Measurements from ENCODE around the gene TMEM184A.

The TMEM184A gene

GRCh38 chr7:1555813-1556543 is at the start of gene TMEM184A:
TSS of gene TMEM184A (minus strand) at chr7:1556205. CDS start at chr7:1555484, 721 bp downstream.
- DNase-seq, result peak; percentile 36

- no peak for DNase-seq
Measured at GRCh38 chr7:1604383-1604782, 48.4 kb upstream of the TMEM184A start.

DNA sequence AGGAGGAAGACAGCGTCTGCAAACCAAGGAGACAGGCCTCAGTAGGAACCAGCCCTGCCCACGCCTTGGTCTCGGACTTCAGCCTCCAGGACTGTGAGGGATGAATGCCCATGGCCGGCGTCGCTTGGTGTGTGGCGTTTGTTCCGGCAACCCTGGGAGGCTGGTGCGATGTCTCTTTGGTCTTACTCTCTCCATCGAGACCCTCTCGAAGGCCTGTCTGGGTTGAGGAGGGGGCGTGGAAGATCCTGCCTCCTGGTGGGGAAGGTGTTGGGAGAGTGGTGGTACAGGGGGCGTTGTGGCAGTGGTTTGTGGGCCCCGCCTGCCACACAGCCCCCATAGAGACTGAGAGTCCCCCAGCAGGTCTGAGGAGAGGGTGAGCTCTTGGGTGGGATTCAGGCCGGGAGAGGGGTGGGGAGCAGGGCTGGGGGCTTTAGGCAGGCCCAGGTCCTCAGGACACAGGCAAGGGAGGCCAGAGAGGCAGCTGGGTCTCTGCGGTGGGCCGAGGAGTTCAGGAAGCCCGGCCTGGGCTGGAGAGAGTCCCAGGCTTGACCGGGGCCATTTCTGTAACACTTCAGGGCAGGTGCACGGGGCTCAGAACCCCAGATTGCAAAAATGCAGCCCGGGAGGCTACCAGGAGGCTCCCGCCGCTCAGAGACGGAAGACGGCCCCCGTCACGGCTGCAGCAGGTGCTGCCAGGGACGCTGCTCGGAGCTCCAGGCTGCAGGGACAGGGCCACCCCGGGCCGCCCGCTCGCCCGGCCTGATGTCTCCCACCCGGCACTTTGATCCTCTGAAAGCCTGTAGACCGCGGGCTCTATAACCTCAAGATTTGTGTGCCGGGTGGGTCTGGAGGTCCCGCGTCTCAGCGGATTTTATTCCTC is 47.6 kb upstream of the TMEM184A start:
- DNase-seq, result no peak

GRCh38 chr7:1602386-1602785 is 46.4 kb upstream of the TMEM184A start:
- no peak for DNase-seq

GRCh38 chr7:1601956-1602355 is 46.0 kb upstream of the TMEM184A start:
- no peak for DNase-seq

DNA sequence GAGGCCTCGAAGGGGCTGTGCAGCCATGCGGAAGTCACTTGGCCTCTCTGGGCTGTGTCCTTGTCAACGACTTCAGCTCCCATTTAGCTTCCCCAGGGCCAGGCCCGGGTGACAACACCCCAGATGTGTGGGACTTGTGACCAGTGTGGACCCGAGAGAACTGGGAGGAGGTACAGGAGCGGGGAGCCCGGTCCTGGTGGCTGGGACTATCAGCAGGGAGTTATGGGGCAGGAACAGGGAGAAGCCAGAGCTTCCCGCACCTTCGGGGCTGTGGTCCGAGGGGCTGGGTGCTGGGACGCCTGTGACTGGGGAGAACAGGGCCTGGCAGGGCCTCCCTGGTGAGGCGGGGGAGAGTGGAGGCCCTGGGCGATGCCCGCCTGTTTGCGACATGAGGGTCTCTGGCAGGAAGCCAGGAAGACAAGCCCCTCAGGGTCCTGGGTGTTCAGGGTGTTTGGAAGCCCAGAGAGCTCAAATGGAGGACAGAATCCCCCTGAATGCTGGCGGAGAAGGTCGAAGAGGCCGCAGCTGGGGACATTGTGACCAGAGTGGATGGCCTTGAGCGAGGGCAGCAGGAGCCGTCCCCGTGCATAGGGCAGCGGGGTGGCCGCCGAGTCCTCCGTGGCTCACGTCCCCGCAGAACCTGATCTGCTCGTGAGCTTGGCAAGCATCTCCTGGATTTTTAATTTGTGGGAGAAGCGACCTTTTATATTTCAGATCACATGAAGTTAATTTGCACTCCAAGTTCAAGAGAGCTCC is 43.8 kb upstream of the TMEM184A start:
- DNase-seq, result no peak

GRCh38 chr7:1598961-1599639 is 43.1 kb upstream of the TMEM184A start:
- DNase-seq, result no peak

DNA sequence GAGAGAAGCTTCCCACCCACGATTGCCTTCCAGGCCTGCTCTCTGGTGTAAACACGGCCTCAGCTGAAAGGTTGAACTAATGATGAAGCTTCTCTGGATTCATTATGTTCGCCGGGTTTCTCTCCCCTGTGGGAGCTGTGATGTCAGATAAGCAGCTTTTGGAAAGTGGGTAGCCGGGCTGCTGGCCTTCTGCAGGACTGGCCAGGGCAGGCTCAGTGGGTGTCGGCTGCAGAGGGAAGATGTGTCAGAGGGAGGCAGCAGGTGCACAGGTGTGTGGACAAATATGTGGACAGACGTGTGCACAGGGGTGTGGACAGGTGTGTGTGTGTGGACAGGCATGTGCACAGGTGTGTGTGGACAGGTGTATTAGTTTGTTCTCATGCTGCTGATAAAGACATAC is 42.3 kb upstream of the TMEM184A start:
- DNase-seq, result no peak

GRCh38 chr7:1597791-1598190 is 41.8 kb upstream of the TMEM184A start:
- no peak for DNase-seq

DNA sequence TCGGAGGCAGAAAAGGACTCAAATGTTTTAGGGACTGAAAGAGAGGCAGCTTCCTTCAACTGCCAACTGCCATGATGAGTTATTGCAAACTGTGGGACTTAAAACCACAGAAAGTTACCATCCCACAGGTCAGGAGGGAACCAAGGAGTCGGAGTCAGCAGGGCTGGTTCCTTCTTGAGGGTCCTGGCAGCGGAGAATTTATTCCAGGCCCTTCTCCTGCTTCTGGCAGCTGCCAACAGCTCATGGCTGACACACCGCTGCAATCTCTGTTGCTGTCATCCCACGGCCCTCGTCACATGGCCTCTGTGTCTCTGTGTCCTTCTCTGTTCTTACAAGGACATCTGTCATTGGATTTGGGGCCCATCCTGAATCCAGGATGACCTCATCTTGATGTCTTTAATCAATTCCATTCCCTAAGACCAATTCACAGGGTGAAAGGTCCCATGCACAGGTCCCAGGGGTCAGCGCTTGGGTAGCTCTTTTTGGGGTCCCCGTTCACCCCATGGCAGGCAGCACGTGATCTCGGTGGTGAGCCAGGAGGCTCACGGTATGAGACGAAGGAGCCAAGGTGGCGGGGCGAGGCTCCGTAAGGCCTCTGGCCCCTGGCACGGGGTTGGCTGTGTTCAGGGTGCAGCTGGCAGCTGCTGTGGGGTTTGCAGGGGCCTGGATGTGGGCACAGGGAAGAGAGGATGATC is 41.2 kb upstream of the TMEM184A start:
- no peak for DNase-seq

DNA sequence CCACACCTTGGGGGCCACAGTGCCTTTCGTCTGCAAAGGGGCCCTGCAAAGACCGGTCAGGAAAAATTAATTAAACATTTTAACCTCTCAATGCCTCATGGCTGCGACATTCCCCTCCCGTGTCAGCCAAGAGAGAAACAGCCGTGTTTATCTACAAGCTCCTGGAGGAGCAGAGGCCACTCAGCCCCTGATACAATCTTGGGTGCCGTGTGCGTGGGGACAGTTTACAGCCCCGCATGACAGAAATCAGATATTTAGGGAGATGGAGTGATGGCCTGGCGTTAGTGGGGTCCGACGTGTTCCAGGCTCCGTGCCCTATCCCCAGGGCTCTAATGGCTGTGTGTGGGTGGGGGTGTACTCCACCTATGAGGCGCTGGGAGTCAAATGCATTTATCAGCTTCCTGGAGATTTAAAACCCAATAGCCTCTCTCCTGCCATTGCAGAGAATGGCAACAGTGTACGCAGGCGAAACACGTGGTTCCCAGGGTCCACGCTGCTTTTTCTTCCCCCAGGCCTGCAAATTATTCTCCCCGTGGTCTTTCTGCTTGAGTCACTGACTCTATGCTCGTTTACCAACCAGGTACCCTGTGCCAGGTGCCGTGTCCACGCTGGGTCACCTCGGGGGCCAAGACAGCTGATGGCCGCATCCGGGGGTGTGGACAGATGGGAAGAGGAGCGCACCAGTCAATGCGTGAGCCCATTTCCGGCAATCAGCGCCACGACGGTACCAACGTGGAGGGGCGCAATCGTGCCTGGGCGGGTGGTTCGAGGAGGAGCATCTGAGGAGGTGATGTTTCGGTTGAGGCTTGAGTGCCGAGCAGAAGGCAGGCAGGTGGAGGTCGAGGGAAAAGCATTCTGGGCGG is 40.4 kb upstream of the TMEM184A start:
- DNase-seq, result no peak

DNA sequence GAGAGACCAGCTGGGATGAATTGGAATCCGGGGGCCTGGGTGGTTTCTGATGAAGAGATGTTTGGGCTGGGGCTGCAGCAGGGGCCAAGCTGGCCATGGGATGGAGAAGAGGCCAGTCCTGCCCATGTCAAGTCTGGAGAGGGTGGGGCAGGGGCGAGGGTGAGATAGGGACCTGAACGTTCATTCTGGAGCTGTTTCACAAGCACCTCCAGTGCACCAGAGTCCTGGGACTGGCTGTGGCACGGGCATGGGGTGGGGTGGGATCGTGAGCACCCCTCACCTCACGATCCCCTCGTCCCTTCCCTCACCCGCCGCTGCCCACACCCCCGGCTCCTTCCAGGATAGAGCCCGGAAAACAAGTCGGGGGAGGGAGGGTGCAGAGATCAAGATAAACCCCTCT is 39.6 kb upstream of the TMEM184A start:
- no peak for DNase-seq

- DNase-seq, result no peak
Measured at GRCh38 chr7:1595027-1595426, 39.0 kb upstream of the TMEM184A start.

DNA sequence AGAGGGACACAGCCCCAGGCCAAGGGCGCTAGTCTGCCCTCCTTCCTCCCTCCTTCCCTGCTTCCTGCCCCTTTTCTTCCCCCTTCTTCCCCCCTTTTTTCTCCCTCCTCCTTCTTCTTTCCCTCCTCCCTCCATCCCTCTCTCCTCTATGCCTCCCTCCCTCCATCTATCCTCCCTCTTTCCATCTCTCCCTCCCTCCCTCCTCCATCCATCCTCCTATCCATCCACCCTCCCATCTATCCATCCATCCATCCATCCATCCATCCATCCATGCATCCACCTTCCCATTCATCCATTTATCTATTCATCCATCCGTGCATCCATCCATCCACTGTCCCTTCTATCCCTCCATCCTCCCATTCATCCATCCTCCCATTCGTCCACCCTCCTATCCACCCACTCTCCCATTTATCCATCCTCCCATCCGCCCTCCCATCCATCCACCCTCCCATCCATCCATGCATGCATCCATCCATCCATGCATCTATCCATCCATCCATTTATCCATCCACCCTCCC is 38.0 kb upstream of the TMEM184A start:
- no peak for DNase-seq

DNA sequence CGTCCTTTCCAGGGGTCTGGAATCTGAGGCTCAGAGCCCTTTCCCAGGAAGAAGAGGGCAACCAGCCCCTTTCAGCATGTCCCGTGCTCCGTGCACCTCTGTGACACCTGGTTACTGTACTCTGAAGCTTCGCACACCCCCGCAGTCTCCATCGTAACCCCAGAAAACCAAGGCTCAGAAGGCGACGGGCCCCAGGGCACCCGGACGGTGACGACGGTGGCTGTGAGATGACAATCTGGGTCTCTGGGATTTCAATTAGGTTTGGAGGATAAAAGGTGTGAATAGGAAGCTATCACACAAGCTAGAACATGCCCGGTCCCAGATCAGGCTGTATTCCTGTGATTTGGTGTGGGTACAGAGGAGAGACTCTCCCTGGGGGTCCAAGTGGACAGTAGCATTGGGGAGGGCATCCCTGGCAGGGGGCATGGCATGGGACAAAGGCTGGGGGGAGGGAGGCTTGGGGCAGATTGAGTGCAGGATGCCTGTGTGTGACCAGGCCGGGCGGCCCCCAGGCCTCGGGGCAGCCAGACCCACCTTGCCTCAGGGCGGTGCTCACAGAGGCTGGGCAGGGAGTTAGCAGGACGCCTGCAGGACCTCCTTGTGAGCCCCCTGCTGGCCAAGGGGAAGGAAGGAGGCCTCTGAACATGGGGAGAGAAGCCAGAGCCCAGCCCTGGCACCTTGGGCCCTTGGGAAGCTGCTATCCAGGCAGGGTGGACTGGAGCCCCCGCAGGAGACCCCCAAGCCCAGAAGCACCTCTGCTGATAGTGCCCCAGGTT is 37.3 kb upstream of the TMEM184A start:
- no peak for DNase-seq

GRCh38 chr7:1592299-1592871 is 36.4 kb upstream of the TMEM184A start:
- DNase-seq, result no peak

DNA sequence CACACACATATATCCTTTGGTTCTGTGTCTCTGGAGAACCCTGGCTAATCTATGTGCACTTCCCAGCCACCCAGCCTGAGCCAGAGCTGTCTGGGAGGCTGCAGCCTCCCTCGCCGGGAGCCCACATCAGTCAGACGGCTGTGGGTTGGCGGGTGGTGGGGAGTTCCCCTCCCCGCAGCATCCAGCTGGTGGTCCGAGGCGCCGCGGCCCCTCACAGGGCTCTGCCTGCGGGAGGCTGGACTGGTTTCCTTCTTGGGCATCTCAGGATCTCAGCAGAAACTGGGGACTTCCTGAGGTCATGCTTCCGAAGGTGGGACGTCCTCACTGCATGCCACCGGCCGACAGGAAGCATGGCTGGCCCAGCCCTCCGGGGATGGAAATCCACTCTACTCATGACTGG is 35.9 kb upstream of the TMEM184A start:
- DNase-seq, result no peak

DNA sequence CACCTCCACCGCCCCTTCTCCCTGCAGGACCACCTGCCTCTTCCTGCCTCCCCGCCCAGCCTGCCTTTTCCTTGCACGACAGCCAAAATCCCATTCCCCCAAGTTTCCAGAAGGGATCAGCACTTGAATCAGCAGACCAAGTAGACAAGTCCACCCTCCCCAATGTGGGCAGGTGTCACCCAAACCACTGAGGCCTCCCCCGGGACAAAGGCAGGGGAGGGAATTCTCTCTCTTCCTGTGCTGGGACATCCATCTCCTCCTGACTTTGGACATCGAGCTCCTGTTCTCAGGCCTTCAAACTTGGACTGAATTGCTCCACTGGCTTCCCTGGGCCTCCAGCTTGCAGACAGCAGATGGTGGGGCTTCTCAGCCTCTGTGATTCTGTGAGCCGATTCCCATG is 35.4 kb upstream of the TMEM184A start:
- no peak for DNase-seq

DNA sequence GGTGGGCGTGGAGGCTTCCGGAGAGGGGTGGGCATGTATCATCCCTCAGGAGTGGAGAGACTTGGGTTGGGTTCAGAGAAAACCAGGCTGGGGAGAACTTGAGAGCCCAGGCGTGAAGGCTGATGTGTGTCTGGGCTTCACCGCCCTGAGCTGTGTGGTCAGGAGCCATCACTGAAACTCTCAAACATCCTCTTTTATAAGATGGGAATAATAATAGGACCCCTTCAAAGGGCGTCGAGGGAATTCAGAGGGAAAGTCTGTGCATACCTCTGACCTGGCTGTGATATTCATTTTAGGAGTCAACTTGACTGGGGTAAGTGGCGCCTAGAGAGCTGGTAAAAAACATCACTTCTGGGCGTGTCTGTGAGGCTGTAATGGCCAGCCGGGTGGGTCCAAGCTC is 34.9 kb upstream of the TMEM184A start:
- DNase-seq, result no peak

DNA sequence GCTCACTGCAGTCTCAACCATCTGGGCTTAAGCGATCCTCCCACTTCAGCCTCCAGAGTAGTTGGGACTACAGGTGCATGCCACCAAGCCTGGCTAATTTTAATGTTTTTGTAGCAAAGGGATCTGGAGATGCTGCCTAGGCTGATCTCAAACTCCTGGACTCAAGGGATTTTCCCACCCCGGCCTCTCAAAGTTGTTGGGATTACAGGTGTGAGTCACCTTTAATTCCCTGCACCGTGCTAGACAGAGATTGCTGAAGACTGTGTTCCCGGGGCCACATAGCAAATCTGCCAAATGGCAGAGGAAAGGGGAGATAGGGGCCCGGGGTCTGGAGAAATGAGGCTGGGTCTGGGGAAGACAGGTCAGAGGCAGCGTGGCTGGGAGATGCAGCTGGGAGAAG is 34.5 kb upstream of the TMEM184A start:
- DNase-seq, result no peak

Measured in activated CD4-positive, alpha-beta T cell treated with anti-CD3 and anti-CD28 coated beads for 1 hour (primary cell).